Epithelial cell of proximal tubule (primary cell): ENCODE measurements around the gene SAA1. TPM values are rescaled to one million over a fixed set of nuclear protein-coding genes. Genes with fewer than 3 reads are reported as not detected.
A peak's percentile ranks its signal among the peaks of the same experiment; 100 is the strongest.

Source experiments
- DNase-seq: peaks from one replicate; pipeline ENCODE4 v3.0.0-alpha.2; 2011; ENCODE audit warnings: low read depth
- H3K4me3 ChIP-seq: 2 replicates; pipeline ENCODE4 v1.5.1; 2011; ENCODE audit warnings: low read depth, mild to moderate bottlenecking, low read length
- total RNA-seq: library from RNA; depleted of rRNA; stranded (reverse); fragments of >200 nt; gene quantifications from 2 replicates; pipeline ENCODE4 v1.2.3, GENCODE V29; 2015
- TF ChIP-seq, protein P1 (sequence below): conservative IDR thresholded peaks from 2 replicates; pipeline ENCODE4 v1.5.1; 2012; ENCODE audit warnings: low read depth, mild to moderate bottlenecking, low read length

SAA1 gene
- 46.7 and 69.7 TPM in 2 replicates for total RNA-seq

DNA sequence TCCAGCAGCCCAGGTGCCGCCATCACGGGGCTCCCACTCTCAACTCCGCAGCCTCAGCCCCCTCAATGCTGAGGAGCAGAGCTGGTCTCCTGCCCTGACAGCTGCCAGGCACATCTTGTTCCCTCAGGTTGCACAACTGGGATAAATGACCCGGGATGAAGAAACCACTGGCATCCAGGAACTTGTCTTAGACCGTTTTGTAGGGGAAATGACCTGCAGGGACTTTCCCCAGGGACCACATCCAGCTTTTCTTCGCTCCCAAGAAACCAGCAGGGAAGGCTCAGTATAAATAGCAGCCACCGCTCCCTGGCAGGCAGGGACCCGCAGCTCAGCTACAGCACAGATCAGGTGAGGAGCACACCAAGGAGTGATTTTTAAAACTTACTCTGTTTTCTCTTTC lies at the start of gene SAA1:
TSS of gene SAA1 (plus strand) at position 316 of the 400 bp plus-strand sequence. CDS start 624 bp downstream, outside the sequence.
- peak; percentile 50 for DNase-seq
- TF ChIP-seq, protein P1, sequence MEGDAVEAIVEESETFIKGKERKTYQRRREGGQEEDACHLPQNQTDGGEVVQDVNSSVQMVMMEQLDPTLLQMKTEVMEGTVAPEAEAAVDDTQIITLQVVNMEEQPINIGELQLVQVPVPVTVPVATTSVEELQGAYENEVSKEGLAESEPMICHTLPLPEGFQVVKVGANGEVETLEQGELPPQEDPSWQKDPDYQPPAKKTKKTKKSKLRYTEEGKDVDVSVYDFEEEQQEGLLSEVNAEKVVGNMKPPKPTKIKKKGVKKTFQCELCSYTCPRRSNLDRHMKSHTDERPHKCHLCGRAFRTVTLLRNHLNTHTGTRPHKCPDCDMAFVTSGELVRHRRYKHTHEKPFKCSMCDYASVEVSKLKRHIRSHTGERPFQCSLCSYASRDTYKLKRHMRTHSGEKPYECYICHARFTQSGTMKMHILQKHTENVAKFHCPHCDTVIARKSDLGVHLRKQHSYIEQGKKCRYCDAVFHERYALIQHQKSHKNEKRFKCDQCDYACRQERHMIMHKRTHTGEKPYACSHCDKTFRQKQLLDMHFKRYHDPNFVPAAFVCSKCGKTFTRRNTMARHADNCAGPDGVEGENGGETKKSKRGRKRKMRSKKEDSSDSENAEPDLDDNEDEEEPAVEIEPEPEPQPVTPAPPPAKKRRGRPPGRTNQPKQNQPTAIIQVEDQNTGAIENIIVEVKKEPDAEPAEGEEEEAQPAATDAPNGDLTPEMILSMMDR = no peak
- H3K4me3 ChIP-seq = no peak within 1 kb of the TSS

DNA sequence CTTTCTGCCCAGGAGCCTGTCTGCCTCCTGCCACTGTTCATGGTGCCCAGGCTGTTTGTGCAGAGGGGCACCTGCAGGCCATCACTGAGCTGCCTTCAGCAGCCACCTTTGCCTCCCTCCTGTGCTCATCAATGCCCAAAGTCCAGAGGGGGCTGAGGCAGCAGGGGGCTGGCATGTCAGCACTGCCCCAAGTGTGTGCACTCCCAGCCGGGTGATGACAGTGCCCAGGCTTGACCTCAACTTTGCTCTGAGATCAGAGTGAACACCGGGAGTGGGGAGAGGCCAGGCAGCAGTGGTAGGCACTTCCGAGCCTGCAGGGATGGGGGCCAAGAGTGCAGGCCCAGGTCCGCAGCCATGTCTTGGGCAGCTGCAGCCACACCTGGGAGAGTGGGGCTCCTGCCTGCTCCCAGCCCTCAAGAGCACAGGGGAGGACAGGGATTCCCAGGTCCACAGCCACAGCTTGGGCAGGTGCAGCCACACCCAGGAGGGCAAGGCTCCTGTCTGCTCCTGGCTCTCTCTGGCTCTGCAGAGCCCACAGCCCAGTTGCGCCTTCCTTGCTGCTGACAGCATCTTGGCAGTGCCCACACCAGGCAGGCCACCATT lies 44.7 kb upstream of the SAA1 start:
- TF ChIP-seq, protein P1 = no peak
- no peak overlapping the region for H3K4me3 ChIP-seq

GRCh38 chr11:18222814-18223421 lies 43.1 kb upstream of the SAA1 start:
- no peak for DNase-seq
- no peak overlapping the region for H3K4me3 ChIP-seq
- TF ChIP-seq, protein P1 = no peak

More for the DNA sequence above, 44.7 kb upstream of the SAA1 start:
- no peak for DNase-seq

DNA sequence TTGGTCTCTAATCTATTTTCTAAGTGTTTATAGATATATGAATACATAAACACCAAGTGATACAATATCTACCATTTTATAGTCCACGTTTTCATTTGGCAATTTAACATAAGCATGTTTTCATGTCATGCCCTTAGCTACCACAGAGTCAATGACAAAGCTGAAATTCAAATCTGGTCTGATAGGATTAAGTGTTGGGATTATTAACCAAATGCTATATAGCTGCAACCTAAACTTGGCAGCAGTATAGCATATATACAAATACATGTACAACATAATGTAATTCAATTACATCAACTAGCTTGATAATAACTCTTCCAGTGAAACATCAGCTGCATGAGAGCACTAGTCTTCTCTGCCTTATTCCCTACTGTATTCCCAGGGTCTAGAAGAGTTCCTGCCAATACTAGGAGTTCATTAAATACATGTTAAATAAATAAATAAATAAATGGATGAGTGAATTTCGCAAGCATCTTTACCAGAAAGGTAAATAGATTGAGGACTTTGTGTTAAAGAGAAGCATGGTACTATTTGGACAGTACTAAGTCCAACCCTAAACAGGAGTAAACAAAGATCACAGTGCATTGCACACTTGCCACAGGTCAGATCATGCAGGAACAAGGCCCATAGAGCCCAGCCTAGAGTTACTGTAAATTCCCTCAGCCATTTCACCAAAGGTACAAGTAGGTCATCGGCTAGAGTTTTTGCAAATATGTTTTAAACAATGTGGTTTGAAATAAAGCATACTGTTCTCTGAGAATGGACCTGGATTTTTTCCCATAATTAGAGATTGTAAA lies 42.3 kb upstream of the SAA1 start:
- TF ChIP-seq, protein P1 = no peak
- DNase-seq = no peak
- H3K4me3 ChIP-seq = no peak overlapping the region

GRCh38 chr11:18225913-18226312 lies 40.2 kb upstream of the SAA1 start:
- no peak for DNase-seq
- TF ChIP-seq, protein P1 = no peak
- H3K4me3 ChIP-seq = no peak overlapping the region

- TF ChIP-seq, protein P1 = no peak
- no peak for DNase-seq
- H3K4me3 ChIP-seq = no peak overlapping the region
Observed at GRCh38 chr11:18229501-18229900, 36.6 kb upstream of the SAA1 start.
